HG02981 (cell line): ENCODE data around the gene KCNIP3.
"Not testable (repeated sequence)": the region's sequence is repeated elsewhere in the genome, so short reads cannot be mapped to it uniquely, and the experiment has no call there.

ENCODE experiments used
- ATAC-seq: cut with Tn5 transposase; IDR thresholded peaks from one replicate; pipeline ENCODE4 v1.9.1; 2021; ENCODE audit warnings: mild to moderate bottlenecking, moderate library complexity; ENCODE audit not compliant: unreplicated experiment

The KCNIP3 gene

GRCh38 chr2:95402370-95403203 lies 105.4 kb downstream of the KCNIP3 start, which contains the start of gene FAHD2A:
Gene FAHD2A (plus strand): TSS chr2:95402708. CDS start chr2:95405559, 2,851 bp downstream.
- peak; percentile 94 for ATAC-seq

- peak; percentile 14 for ATAC-seq
These were observed 106.1 kb downstream of the KCNIP3 start for GRCh38 chr2:95403204-95403721.

- not testable (repeated sequence) for ATAC-seq
These were observed 106.7 kb downstream of the KCNIP3 start for GRCh38 chr2:95403824-95404223.

GRCh38 chr2:95404676-95405075 lies 107.5 kb downstream of the KCNIP3 start:
- ATAC-seq, result not testable (repeated sequence)

- not testable (repeated sequence) for ATAC-seq
These were observed 114.1 kb downstream of the KCNIP3 start for GRCh38 chr2:95411239-95411638.

- peak; percentile 89 for ATAC-seq
These were observed 117.0 kb downstream of the KCNIP3 start for GRCh38 chr2:95414015-95414594.

GRCh38 chr2:95415138-95415537 lies 118.0 kb downstream of the KCNIP3 start:
- ATAC-seq, result not testable (repeated sequence)

- not testable (repeated sequence) for ATAC-seq
These were observed 118.4 kb downstream of the KCNIP3 start for GRCh38 chr2:95415561-95415960.

- ATAC-seq, result not testable (repeated sequence)
These were observed 130.2 kb downstream of the KCNIP3 start for GRCh38 chr2:95427196-95427867.

- not testable (repeated sequence) for ATAC-seq
These were observed 132.8 kb downstream of the KCNIP3 start for GRCh38 chr2:95429748-95430467.

GRCh38 chr2:95433373-95433772 lies 136.2 kb downstream of the KCNIP3 start:
- not testable (repeated sequence) for ATAC-seq

- not testable (repeated sequence) for ATAC-seq
These were observed 136.8 kb downstream of the KCNIP3 start for GRCh38 chr2:95433973-95434372.

- not testable (repeated sequence) for ATAC-seq
These were observed 137.4 kb downstream of the KCNIP3 start for GRCh38 chr2:95434507-95435076.

GRCh38 chr2:95435162-95435871 lies 138.2 kb downstream of the KCNIP3 start:
- not testable (repeated sequence) for ATAC-seq
